GM12872 (cell line): ENCODE results near the gene DNAJB12.

Source experiments
- CTCF ChIP-seq: IDR thresholded peaks from 3 replicates; pipeline ENCODE4 v1.5.1; 2011; ENCODE audit warnings: low read depth, mild to moderate bottlenecking, low read length, moderate library complexity; ENCODE audit not compliant: insufficient read depth

Gene DNAJB12

DNA sequence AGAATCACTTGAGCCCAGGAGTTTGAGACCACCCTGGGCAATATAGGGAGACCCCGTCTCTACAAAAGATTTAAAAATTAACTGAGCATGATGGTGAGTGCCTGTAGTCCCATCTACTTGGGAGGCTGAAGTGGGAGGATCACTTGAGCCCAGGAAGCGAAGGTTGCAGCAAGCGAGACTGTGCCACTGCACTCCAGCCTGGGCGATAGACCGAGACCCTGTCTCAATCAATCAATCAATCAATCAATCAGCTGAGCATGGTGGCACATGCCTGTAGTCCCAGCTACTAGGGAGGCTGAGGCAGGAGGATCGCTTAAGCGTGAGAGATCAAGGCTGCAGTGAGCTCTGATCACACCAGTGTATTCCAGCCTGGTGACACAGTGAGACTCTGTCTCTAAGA, 40.5 kb downstream of the DNAJB12 start:
- no peak for TF ChIP-seq CTCF

DNA sequence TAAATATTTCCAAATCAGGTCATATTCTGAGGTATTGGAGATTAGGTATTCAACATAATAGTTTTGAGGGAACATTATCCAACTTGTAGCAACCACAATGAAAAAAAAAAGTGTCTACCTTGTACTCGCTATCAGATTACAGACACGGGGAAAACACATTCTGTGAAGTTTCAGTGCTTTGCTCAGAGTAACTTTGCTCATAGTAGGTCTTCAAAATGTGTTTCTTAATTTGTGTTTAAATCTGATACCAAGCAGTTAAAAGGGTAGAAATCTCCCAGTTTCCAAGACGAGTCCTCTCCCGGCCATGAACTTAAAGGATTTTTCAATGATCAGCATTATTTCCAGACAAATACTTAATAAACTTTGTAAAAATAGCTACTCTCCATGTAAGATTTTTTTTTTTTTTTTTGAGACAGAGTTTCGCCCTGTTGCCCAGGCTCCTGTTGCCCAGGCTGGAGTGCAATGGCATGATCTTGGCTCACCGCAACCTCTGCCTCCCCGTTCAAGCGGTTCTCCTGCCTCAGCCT, 41.8 kb downstream of the DNAJB12 start:
- TF ChIP-seq CTCF = no peak

GRCh38 chr10:72311667-72312066, 43.1 kb downstream of the DNAJB12 start:
- no peak for TF ChIP-seq CTCF

GRCh38 chr10:72310636-72311035, 44.1 kb downstream of the DNAJB12 start:
- no peak for TF ChIP-seq CTCF

- no peak for TF ChIP-seq CTCF
Observed at GRCh38 chr10:72310241-72310633, 44.5 kb downstream of the DNAJB12 start.

- no peak for TF ChIP-seq CTCF
Observed at GRCh38 chr10:72309290-72310240, 45.2 kb downstream of the DNAJB12 start.

DNA sequence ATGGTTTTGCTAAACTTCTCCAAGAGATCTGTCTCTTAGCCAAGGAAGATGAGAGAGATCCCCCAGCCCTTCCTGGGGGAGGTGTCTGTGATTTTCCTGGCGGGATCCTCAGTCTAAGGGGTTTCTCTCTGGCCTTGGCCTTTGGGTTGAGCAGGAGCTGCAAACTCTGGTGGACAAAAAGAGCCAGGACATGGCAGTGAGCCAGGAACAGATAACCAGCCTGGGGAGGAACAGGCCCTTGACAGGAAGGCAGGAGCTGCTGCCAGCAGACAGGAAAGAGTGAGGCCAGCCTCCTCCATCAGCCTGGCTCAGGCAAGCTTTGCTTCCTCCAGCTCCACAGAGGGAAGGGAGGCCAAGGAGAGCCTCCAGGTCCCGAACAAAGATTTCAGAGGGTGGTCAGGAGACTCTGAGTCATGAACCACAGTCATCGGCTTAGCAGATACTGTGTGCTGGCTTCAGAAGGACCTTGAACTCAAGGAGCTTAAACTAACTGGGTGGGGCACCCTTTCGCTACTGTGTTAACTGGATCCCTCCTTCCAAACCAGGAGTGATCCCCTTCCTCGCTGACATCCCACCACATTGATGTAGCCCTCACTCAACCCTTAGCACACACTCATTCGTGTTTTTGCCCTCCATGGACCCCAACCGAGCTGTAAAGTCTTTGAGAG, 46.3 kb downstream of the DNAJB12 start:
- TF ChIP-seq CTCF = no peak
